SH-SY5Y (cell line): Measurements from ENCODE around the gene TNFAIP8L1.

Source experiments
- GATA2 ChIP-seq: IDR thresholded peaks from 2 replicates; pipeline ENCODE4 v1.6.1; 2011; ENCODE audit warnings: mild to moderate bottlenecking, low read depth, low read length
- GATA3 ChIP-seq: IDR thresholded peaks from 2 replicates; pipeline ENCODE4 v1.6.1; 2011; ENCODE audit warnings: low read depth, mild to moderate bottlenecking, low read length, moderate library complexity

DNA sequence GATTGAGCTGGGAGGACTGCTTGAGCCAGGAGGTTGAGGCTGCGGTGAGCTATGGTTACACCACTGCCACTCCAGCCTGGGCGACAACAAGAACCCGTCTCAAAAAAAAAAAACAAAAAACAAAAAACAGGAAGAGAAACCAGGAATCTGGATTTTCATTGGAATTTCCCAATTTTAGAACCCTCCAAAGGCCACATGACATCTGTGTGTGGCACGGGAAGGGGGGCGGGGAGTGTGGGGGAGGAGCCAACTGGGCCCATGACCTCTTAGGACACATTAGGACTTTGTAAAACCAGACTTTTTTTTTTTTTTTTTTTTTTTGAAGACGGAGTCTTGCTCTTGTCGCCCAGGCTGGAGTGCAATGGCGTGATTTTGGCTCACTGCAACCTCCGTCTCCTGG lies 52.1 kb downstream of the TNFAIP8L1 start:
- TF ChIP-seq GATA2 (no peak), GATA3 (no peak)
